IMR-90 (cell line): Measurements from ENCODE around the gene LYRM4. TPM values are rescaled to one million over a fixed set of nuclear protein-coding genes. Genes with fewer than 3 reads are reported as not detected.

Experiments
- ATAC-seq: fragments of 200-7000 bp; cut with Tn5 transposase; 2 replicates; pipeline ENCODE4 v1.9.1; 2020; ENCODE audit warnings: low read depth, mild to moderate bottlenecking, moderate library complexity
- BruUV-seq: library from RNA; stranded (reverse); fragments of 400-500 nt; replicated peaks from 2 replicates; lab custom pipeline; 2021; lab: Mats Ljungman, UMichigan
- CTCF ChIA-PET: fragments of 300-600 bp; formaldehyde crosslinking; extraction: SDS; loops from one replicate; lab custom pipeline; 2021; ENCODE audit warnings: antibody characterized with exemption; lab: Yijun Ruan, JAX
- POLR2A ChIA-PET: fragments of 300-600 bp; sonication (Branson Sonifier 250); formaldehyde crosslinking; loops from one replicate; lab custom pipeline; 2022; ENCODE audit warnings: antibody characterized with exemption; ENCODE audit not compliant: unreplicated experiment; lab: Charles Lee
- DNase-seq: peaks from one replicate; pipeline ENCODE4 v3.0.0; 2013
- H2AFZ ChIP-seq: replicated peaks from 2 replicates; pipeline ENCODE3; 2013; ENCODE audit warnings: low read length, mild to moderate bottlenecking; ENCODE audit not compliant: poor library complexity
- H2AK5ac ChIP-seq: 2 replicates; pipeline ENCODE4 v1.6.1; 2013; ENCODE audit warnings: low read depth, low read length, inconsistent platforms
- H2AK9ac ChIP-seq: replicated peaks from 2 replicates; pipeline ENCODE3; 2013; ENCODE audit warnings: mild to moderate bottlenecking, low read depth, low read length, moderate library complexity; ENCODE audit not compliant: poor library complexity
- H2BK120ac ChIP-seq: 2 replicates; pipeline ENCODE4 v1.6.1; 2013; ENCODE audit warnings: low read depth, low read length, inconsistent platforms
- H2BK15ac ChIP-seq: 3 replicates; pipeline ENCODE4 v1.6.1; 2013; ENCODE audit warnings: low read depth, low read length, inconsistent platforms
- H2BK20ac ChIP-seq: 2 replicates; pipeline ENCODE4 v1.6.1; 2013; ENCODE audit warnings: low read depth, mild to moderate bottlenecking, inconsistent platforms, low read length, moderate library complexity
- H2BK5ac ChIP-seq: 2 replicates; pipeline ENCODE4 v1.6.1; 2013; ENCODE audit warnings: mild to moderate bottlenecking, low read depth, low read length, inconsistent platforms; ENCODE audit not compliant: poor library complexity, severe bottlenecking
- H3K14ac ChIP-seq: replicated peaks from 2 replicates; pipeline ENCODE4 v1.6.1; 2013; ENCODE audit warnings: low read depth, low read length, inconsistent platforms
- H3K18ac ChIP-seq: 2 replicates; pipeline ENCODE4 v1.6.1; 2013; ENCODE audit warnings: low read depth, low read length, control low read depth
- H3K23ac ChIP-seq: 2 replicates; pipeline ENCODE4 v1.6.1; 2013; ENCODE audit warnings: low read depth, low read length, inconsistent platforms
- H3K27ac ChIP-seq: 2 replicates; pipeline ENCODE4 v1.5.1; 2013; ENCODE audit warnings: mild to moderate bottlenecking, control low read depth, low read length; ENCODE audit not compliant: insufficient read depth
- H3K27me3 ChIP-seq: 2 replicates; pipeline ENCODE4 v1.6.1; 2013; ENCODE audit warnings: low read length; ENCODE audit not compliant: control insufficient read depth, insufficient read depth
- H3K36me3 ChIP-seq: 2 replicates; pipeline ENCODE4 v1.6.1; 2013; ENCODE audit warnings: low read length, mixed read lengths; ENCODE audit not compliant: control insufficient read depth, insufficient read depth
- H3K4ac ChIP-seq: 2 replicates; pipeline ENCODE4 v1.6.1; 2013; ENCODE audit warnings: low read depth, low read length, inconsistent platforms
- H3K4me1 ChIP-seq: 2 replicates; pipeline ENCODE4 v1.6.1; 2013; ENCODE audit warnings: low read length, mixed read lengths; ENCODE audit not compliant: control insufficient read depth, insufficient read depth
- H3K4me2 ChIP-seq: 2 replicates; pipeline ENCODE4 v1.6.1; 2013; ENCODE audit warnings: low read depth, mild to moderate bottlenecking, control low read depth, low read length, moderate library complexity
- H3K4me3 ChIP-seq: 2 replicates; pipeline ENCODE4 v1.5.1; 2013; ENCODE audit warnings: low read depth, mild to moderate bottlenecking, control low read depth, low read length, moderate library complexity; ENCODE audit not compliant: insufficient read depth
- H3K56ac ChIP-seq: 2 replicates; pipeline ENCODE4 v1.6.1; 2013; ENCODE audit warnings: low read length, inconsistent platforms; ENCODE audit not compliant: insufficient read depth; ENCODE audit errors: extremely low read depth
- H3K79me1 ChIP-seq, 2 experiments: 2 replicates each; pipeline ENCODE4 v1.6.1; 2013; ENCODE audit warnings: low read length in 2 of 2, inconsistent platforms in 1 of 2, low read depth in 1 of 2
- H3K9ac ChIP-seq: 2 replicates; pipeline ENCODE4 v1.6.1; 2013; ENCODE audit warnings: low read depth, low read length, control low read depth
- H3K9me1 ChIP-seq: 2 replicates; pipeline ENCODE4 v1.6.1; 2013; ENCODE audit warnings: low read length, inconsistent platforms; ENCODE audit not compliant: insufficient read depth
- H3K9me3 ChIP-seq: 2 replicates; pipeline ENCODE4 v1.6.1; 2013; ENCODE audit warnings: low read length; ENCODE audit not compliant: control insufficient read depth, insufficient read depth
- H4K20me1 ChIP-seq: 2 replicates; pipeline ENCODE4 v1.6.1; 2013; ENCODE audit warnings: low read length, inconsistent platforms; ENCODE audit not compliant: insufficient read depth
- H4K5ac ChIP-seq: 2 replicates; pipeline ENCODE4 v1.6.1; 2013; ENCODE audit warnings: mild to moderate bottlenecking, low read depth, low read length, control low read depth
- H4K8ac ChIP-seq, 2 experiments: 2 replicates each; pipeline ENCODE4 v1.6.1; 2013; ENCODE audit warnings: low read depth in 2 of 2, low read length in 2 of 2, control low read depth in 1 of 2, inconsistent platforms in 1 of 2
- H4K91ac ChIP-seq: 2 replicates; pipeline ENCODE4 v1.6.1; 2013; ENCODE audit warnings: low read depth, low read length, inconsistent platforms; ENCODE audit not compliant: insufficient read depth
- BHLHE40 ChIP-seq: fragments of 150-350 bp; IDR thresholded peaks from 2 replicates; pipeline ENCODE4 v1.6.1; 2016; ENCODE audit warnings: mild to moderate bottlenecking, low read depth, low read length
- CEBPB ChIP-seq: IDR thresholded peaks from 2 replicates; pipeline ENCODE4 v1.6.1; 2012; ENCODE audit warnings: low read depth, low read length, improper control_type of control experiment
- CHD1 ChIP-seq: IDR thresholded peaks from 2 replicates; pipeline ENCODE4 v1.6.1; 2012; ENCODE audit warnings: low read depth, low read length, improper control_type of control experiment
- FOS ChIP-seq: fragments of 150-350 bp; IDR thresholded peaks from 2 replicates; pipeline ENCODE4 v1.6.1; 2016; ENCODE audit warnings: low read depth, low read length
- MAFK ChIP-seq: IDR thresholded peaks from 2 replicates; pipeline ENCODE4 v1.6.1; 2012; ENCODE audit warnings: low read depth, low read length, improper control_type of control experiment
- MAZ ChIP-seq: IDR thresholded peaks from 2 replicates; pipeline ENCODE4 v1.6.1; 2012; ENCODE audit warnings: low read depth, mild to moderate bottlenecking, low read length, improper control_type of control experiment, moderate library complexity, borderline replicate concordance
- MXI1 ChIP-seq: IDR thresholded peaks from 2 replicates; pipeline ENCODE4 v1.6.1; 2012; ENCODE audit warnings: low read depth, mild to moderate bottlenecking, low read length, moderate library complexity, borderline replicate concordance
- NFE2L2 ChIP-seq: fragments of 150-350 bp; IDR thresholded peaks from 2 replicates; pipeline ENCODE4 v1.6.1; 2016; ENCODE audit warnings: low read depth, mild to moderate bottlenecking, low read length
- POLR2A ChIP-seq: IDR thresholded peaks from 2 replicates; pipeline ENCODE4 v1.6.1; 2012; ENCODE audit warnings: mild to moderate bottlenecking, low read depth, low read length
- RAD21 ChIP-seq: IDR thresholded peaks from 2 replicates; pipeline ENCODE4 v1.6.1; 2012; ENCODE audit warnings: low read length, improper control_type of control experiment
- RCOR1 ChIP-seq: IDR thresholded peaks from 2 replicates; pipeline ENCODE4 v1.6.1; 2012; ENCODE audit warnings: mild to moderate bottlenecking, low read length, improper control_type of control experiment; ENCODE audit not compliant: insufficient replicate concordance
- RFX5 ChIP-seq: IDR thresholded peaks from 2 replicates; pipeline ENCODE4 v1.8.0; 2012; ENCODE audit warnings: low read depth, mild to moderate bottlenecking, low read length, moderate library complexity
- SMC3 ChIP-seq: fragments of 150-350 bp; IDR thresholded peaks from 2 replicates; pipeline ENCODE4 v1.6.1; 2016; ENCODE audit warnings: low read depth, mild to moderate bottlenecking, antibody characterized with exemption, low read length, moderate library complexity
- WGBS, 2 experiments: methylation state at CpG; one replicate each; pipeline versions ENCODE4 v1.1.5 to v1.1.7; 2013; ENCODE audit warnings: missing lambda C conversion rate in 2 of 2; ENCODE audit not compliant: insufficient read length in 1 of 2; ENCODE audit errors: extremely low coverage in 2 of 2; 5-methylcytosine and 5-hydroxymethylcytosine counted together
- dilution Hi-C: fragments of 300-500 bp; cut with HindIII; formaldehyde crosslinking; loops from one replicate; pipeline ENCODE4 v1.14.3; 2018; ENCODE audit warnings: low sequenced_read_pairs; ENCODE audit not compliant: unreplicated experiment
- in situ Hi-C: fragments of 300-500 bp; cut with MboI; formaldehyde crosslinking; loops from 3 replicates; pipeline ENCODE4 v1.14.3; 2019; ENCODE audit warnings: low sequenced_read_pairs, inconsistent platforms, mixed read lengths
- intact Hi-C: fragments of 100-400 bp; cut with micrococcal nuclease; formaldehyde crosslinking; loops from 2 replicates; pipeline ENCODE4 v1.10.0; 2022
- polyA plus RNA-seq, 3 experiments: library from polyadenylated mRNA; depleted of rRNA; stranded (reverse); fragments of >200 nt; gene quantifications; 2 replicates each; pipeline ENCODE4 v1.2.3, GENCODE V29; 2012; ENCODE audit warnings: low replicate concordance in 1 of 3
- total RNA-seq: library from RNA; depleted of rRNA; stranded (reverse); fragments of >200 nt; gene quantifications from 2 replicates; pipeline ENCODE4 v1.2.3, GENCODE V29; 2012
- TF ChIP-seq, protein P1 (sequence below): fragments of 150-350 bp; IDR thresholded peaks from 2 replicates; pipeline ENCODE4 v1.6.1; 2016; ENCODE audit warnings: low read depth, mild to moderate bottlenecking, low read length, moderate library complexity, borderline replicate concordance
- TF ChIP-seq, protein P2 (sequence below): conservative IDR thresholded peaks from 2 replicates; pipeline ENCODE4 v1.5.1; 2012; ENCODE audit warnings: mild to moderate bottlenecking, low read depth, low read length, improper control_type of control experiment
- TF ChIP-seq, protein P3 (sequence below): fragments of 150-350 bp; IDR thresholded peaks from 2 replicates; pipeline ENCODE4 v1.6.1; 2017; ENCODE audit warnings: mild to moderate bottlenecking, antibody characterized with exemption, low read length, low read depth

Gene LYRM4
- total and polyA plus RNA-seq, 2 of the 4 experiments (the other 2 are of a cell fraction): 11.5 to 26.6 TPM

DNA sequence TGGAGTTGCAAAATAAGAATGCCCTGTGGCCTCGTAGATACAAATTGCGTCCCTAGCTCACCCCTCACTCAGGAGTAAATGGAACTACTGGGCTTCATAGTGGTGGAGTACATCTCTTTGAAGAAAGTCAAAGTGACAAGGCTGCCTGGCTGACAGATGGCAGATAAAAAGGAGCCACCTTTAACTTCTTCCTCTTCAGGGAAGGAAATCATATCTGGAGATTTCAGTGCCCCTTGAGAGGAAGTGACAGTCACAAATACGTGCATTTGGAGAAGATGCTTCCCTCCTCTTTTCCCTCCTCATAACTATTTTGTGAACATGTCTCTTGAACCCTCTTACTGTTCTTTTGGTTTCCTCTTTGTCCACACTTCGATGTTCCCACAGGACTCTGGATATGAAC, 132.4 kb downstream of the LYRM4 start:
- no peak overlapping the region for H2AFZ ChIP-seq
- H4K8ac ChIP-seq: no peak overlapping the region
- H2BK5ac ChIP-seq: no peak overlapping the region
- H3K4me3 ChIP-seq: no peak overlapping the region
- no CpG with 5 or more reads among the region's 4 CpGs for WGBS, 2 experiments
- H4K20me1 ChIP-seq: peaks cover 10% of the 10 kb centered on the region; the same call in 1 of the 2 replicates
- no peak overlapping the region for H4K91ac ChIP-seq
- H2BK20ac ChIP-seq: no peak overlapping the region
- H3K23ac ChIP-seq: no peak overlapping the region
- no peak overlapping the region for H2BK15ac ChIP-seq
- 0 out of 4 replicates have a peak, but pooled peaks cover 0 to 5% of the 10 kb centered on the region in 2 experiments for H3K79me1 ChIP-seq
- H3K56ac ChIP-seq: no peak overlapping the region
- no peak overlapping the region for H3K4me2 ChIP-seq
- H2BK120ac ChIP-seq: no peak overlapping the region
- dilution Hi-C loops (no loop called here), in situ Hi-C loops (no loop called here), intact Hi-C loops (no loop called here)
- no peak overlapping the region for H3K4ac ChIP-seq
- ATAC-seq: no peak
- H2AK9ac ChIP-seq: no peak overlapping the region
- H2AK5ac ChIP-seq: no peak overlapping the region
- H3K9ac ChIP-seq: no peak overlapping the region
- no TSS peak for BruUV-seq
- H3K27me3 ChIP-seq: no peaks in the 10 kb centered on the region
- no peaks in the 10 kb centered on the region for H3K36me3 ChIP-seq
- DNase-seq: no peak
- no peak overlapping the region for H3K27ac ChIP-seq
- peaks cover 9% of the 10 kb centered on the region for H3K9me1 ChIP-seq
- ChIA-PET CTCF (interaction anchor here (0.6 kb wide), 1 partner anchor 890 kb away, joined by 3 read pairs; no protein-coding TSS in a partner anchor), POLR2A (no interaction called here)
- no peak overlapping the region for H3K14ac ChIP-seq
- no peak overlapping the region for H3K18ac ChIP-seq
- no peaks in the 10 kb centered on the region for H3K9me3 ChIP-seq
- H3K4me1 ChIP-seq: peaks cover 18% of the 10 kb centered on the region
- TF ChIP-seq BHLHE40 (no peak), CHD1 (no peak), RFX5 (no peak), FOS (no peak), SMC3 (no peak), MAZ (no peak), RCOR1 (no peak), MAFK (no peak), RAD21 (no peak), CEBPB (no peak), POLR2A (no peak), MXI1 (no peak), NFE2L2 (no peak)
- TF ChIP-seq, protein P1, sequence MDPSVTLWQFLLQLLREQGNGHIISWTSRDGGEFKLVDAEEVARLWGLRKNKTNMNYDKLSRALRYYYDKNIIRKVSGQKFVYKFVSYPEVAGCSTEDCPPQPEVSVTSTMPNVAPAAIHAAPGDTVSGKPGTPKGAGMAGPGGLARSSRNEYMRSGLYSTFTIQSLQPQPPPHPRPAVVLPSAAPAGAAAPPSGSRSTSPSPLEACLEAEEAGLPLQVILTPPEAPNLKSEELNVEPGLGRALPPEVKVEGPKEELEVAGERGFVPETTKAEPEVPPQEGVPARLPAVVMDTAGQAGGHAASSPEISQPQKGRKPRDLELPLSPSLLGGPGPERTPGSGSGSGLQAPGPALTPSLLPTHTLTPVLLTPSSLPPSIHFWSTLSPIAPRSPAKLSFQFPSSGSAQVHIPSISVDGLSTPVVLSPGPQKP: no peak
- TF ChIP-seq, protein P2, sequence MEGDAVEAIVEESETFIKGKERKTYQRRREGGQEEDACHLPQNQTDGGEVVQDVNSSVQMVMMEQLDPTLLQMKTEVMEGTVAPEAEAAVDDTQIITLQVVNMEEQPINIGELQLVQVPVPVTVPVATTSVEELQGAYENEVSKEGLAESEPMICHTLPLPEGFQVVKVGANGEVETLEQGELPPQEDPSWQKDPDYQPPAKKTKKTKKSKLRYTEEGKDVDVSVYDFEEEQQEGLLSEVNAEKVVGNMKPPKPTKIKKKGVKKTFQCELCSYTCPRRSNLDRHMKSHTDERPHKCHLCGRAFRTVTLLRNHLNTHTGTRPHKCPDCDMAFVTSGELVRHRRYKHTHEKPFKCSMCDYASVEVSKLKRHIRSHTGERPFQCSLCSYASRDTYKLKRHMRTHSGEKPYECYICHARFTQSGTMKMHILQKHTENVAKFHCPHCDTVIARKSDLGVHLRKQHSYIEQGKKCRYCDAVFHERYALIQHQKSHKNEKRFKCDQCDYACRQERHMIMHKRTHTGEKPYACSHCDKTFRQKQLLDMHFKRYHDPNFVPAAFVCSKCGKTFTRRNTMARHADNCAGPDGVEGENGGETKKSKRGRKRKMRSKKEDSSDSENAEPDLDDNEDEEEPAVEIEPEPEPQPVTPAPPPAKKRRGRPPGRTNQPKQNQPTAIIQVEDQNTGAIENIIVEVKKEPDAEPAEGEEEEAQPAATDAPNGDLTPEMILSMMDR: no peak
- TF ChIP-seq, protein P3, sequence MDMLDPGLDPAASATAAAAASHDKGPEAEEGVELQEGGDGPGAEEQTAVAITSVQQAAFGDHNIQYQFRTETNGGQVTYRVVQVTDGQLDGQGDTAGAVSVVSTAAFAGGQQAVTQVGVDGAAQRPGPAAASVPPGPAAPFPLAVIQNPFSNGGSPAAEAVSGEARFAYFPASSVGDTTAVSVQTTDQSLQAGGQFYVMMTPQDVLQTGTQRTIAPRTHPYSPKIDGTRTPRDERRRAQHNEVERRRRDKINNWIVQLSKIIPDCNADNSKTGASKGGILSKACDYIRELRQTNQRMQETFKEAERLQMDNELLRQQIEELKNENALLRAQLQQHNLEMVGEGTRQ: no peak
- H4K5ac ChIP-seq: no peak overlapping the region
